C4-2B (cell line): Measurements from ENCODE around the gene PPP3R1.

Experiments used
- CTCF ChIP-seq: fragments of 450-650 bp; conservative IDR thresholded peaks from 2 replicates; pipeline ENCODE4 v1.5.1; 2017; ENCODE audit warnings: mild to moderate bottlenecking
- ZFX ChIP-seq: fragments of 450-650 bp; IDR thresholded peaks from 2 replicates; pipeline ENCODE4 v1.6.1; 2017

DNA sequence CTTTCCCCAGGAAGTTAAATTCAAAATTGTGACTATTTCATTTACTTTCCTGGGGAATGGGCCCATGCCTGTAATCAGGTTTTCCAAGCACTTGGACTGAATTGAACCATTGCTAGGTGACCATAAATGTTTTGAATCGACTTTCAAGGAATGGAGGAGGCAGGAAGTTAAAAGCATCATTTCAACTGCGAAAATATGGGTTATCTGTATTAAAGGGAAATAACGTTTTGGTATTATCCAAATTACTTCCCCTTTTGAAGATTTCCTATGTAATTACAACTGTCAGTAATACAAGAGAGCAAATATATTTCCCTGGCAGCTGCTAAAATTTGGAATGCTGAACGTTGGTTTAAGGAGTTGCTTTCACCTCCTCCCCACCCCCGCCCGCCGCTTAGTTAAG lies 75.7 kb downstream of the PPP3R1 start:
- no peak for TF ChIP-seq CTCF
- TF ChIP-seq ZFX, result no peak
